ENCODE data around the gene PRKCE.

GRCh38 chr2:45937990-45938389 lies 286.5 kb downstream of the PRKCE start:
- TF ChIP-seq CTCF (IDR thresholded peaks at IDR 0.05) (no peak), POLR2A (IDR thresholded peaks at IDR 0.05) (no peak)

Measured in body of pancreas (tissue), 4 donors.